Globus pallidus (tissue), 1 donor: ENCODE data around the gene RNF111.
"Not testable (repeated sequence)": the region's sequence is repeated elsewhere in the genome, so short reads cannot be mapped to it uniquely, and the experiment has no call there.

ENCODE experiments used
- DNase-seq: peaks from one replicate; pipeline ENCODE4 v3.0.0-alpha.2; 2015; ENCODE audit warnings: low spot score

Gene RNF111

GRCh38 chr15:59133929-59134427, 146.5 kb downstream of the RNF111 start:
- DNase-seq = no peak

- no peak for DNase-seq
These were observed 150.1 kb downstream of the RNF111 start for GRCh38 chr15:59137566-59137965.

GRCh38 chr15:59138243-59138642, 150.8 kb downstream of the RNF111 start:
- DNase-seq = no peak

GRCh38 chr15:59140422-59141226, 153.2 kb downstream of the RNF111 start:
- DNase-seq = no peak

- no peak for DNase-seq
These were observed 155.8 kb downstream of the RNF111 start for GRCh38 chr15:59143281-59143680.

- DNase-seq = not testable (repeated sequence)
These were observed 157.1 kb downstream of the RNF111 start for GRCh38 chr15:59144594-59144993.
